ENCODE results near the gene MAMDC2. TPM values are rescaled to one million over a fixed set of nuclear protein-coding genes. Genes with fewer than 3 reads are reported as not detected.

The MAMDC2 gene
- total RNA-seq, 2 donors from 2014 or later, result not detected

DNA sequence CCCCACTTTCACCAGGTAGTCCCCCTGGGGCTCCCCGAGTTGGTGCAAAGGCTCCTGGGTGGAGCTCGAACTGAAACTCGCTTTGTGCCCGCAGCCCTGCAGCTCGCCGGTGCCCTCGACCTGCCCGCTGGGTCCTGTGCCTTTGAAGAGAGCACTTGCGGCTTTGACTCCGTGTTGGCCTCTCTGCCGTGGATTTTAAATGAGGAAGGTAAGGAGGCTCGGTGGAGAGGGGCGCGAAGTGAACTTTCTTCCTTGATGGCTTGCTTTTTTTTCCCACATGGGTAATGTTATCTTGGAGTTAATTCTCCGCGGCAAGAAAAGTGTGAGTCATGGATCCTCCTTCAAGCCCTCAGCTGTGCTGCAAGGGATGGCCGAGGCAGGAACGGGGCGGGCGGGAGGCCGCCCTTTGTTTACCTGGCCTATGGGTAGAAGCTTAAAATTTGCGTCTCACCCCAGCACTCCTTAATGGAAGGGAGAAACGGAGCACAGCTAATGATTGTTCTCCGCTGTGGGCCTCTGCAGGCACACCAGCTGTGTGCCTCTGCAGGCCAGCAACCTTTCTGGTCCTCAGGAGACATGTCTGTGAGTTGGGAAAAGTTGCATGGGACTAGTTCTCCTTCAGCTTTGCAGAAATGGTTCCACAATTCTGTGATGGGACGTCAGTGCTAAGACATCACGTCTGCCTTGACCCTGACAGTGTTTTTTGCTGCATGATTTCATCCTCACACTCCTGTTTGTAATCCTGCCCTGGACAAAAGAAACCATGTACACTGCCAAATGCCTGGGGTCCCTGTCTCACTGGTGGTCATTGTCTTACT is 1.1 kb downstream of the MAMDC2 start:
- DNase-seq (peak in 1 of 2 donors; percentile 9), ATAC-seq (replicated peaks in 1 of 2) (peak in 1 of 2 donors; percentile 42)
- Mint-ChIP-seq H3K4me3 (peak overlapping the region; percentile 55 to 70), H3K36me3 (ENCODE audit: insufficient read depth in 2 of 2) (no peaks in the 10 kb centered on the region), H3K4me1 (ENCODE audit: low read depth) (peaks cover 6% of the 10 kb centered on the region), H3K27me3 (ENCODE audit: low read depth) (peaks cover 52% of the 10 kb centered on the region), H3K9me3 (no peaks in the 10 kb centered on the region), H3K27ac (no peak overlapping the region)

DNA sequence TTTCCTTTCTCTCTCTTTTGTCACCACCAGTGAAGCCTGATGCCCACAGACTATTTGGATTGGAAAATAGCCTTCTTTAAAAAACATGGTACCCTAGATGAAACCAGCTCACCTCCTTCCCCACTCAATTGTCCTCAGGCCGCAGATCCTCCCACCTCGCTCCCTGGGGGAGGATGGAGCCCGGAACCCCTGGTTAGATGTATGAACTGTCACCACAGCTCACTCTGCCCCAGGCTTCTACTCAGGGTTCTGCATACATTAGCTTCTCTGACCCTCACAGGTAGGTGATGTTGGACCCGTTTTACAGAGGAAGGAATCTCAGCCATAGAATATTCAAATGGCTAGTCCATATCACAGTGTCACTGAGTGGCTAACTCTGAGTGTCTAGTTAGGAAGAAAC is 1.8 kb downstream of the MAMDC2 start:
- no peaks in the 10 kb centered on the region for H3K36me3 Mint-ChIP-seq (ENCODE audit: insufficient read depth in 2 of 2)
- H3K4me3 Mint-ChIP-seq, result no peak overlapping the region
- no peaks in the 10 kb centered on the region for H3K9me3 Mint-ChIP-seq
- no peak for DNase-seq
- ATAC-seq (replicated peaks in 1 of 2), result no peak
- H3K27me3 Mint-ChIP-seq (ENCODE audit: low read depth), result peaks cover 49% of the 10 kb centered on the region
- H3K27ac Mint-ChIP-seq, result no peak overlapping the region
- peaks cover 6% of the 10 kb centered on the region for H3K4me1 Mint-ChIP-seq (ENCODE audit: low read depth)

DNA sequence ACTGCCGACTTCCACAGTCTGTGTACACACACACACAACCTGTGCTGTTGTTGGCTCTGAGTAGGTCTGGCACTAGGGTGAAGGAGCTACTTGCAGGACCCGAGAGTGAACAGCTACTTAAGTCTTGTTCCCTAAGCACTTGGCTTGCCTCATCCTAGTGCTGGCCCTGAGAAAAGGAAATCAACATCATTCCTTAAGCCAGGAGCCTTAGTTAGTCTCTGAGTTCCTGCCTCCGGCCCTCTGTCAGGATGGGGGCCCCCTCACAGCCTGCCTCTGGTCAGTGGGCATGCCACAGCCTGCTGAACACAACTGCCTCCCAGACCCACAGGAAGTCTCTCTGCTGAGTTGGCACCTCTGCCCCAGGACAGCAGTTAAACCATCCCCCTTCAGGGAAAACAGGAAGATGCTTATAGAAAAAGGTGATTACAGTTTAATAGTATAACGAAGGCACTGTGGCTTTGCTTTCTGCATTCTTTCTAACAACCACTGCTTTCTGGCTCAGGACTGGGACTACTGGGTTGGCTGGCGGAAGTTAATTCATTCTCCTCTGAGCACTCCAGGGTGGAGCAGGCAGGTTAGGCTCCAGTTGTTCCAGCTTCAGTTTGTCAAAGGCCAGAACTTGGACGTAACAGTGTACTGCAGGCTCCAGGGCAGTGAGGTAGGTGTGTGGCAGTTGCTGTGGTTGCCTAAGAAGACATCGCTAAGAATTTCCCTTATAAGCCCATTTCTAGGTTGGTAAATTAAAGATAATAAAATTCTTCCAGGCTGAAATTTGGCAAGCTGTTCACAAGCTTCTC is 2.8 kb downstream of the MAMDC2 start:
- H3K9me3 Mint-ChIP-seq, result no peaks in the 10 kb centered on the region
- no peak overlapping the region for H3K4me3 Mint-ChIP-seq
- DNase-seq, result no peak
- H3K27ac Mint-ChIP-seq, result no peak overlapping the region
- H3K4me1 Mint-ChIP-seq (ENCODE audit: low read depth), result peaks cover 6% of the 10 kb centered on the region
- H3K36me3 Mint-ChIP-seq (ENCODE audit: insufficient read depth in 2 of 2), result no peaks in the 10 kb centered on the region
- ATAC-seq (replicated peaks in 1 of 2), result no peak
- H3K27me3 Mint-ChIP-seq (ENCODE audit: low read depth), result peaks cover 39% of the 10 kb centered on the region

DNA sequence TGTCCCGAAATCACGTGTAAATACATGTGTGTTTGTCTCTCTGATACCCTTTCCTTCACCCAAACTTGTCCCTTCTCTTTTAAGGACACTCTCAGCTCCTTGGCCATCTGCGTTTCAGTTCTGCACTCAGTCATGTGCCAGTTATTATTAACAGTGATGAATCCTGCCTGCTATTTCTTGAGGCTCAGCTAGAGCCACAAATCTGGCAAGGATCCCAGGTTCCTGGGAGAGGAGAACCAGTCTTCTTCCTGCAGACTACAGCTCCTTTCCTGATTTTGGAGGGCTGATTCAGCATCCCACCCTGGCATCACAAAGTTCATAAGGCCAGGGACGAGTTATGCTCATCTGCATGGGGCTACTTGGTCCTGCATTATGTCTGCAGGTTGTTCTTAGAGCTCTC is 5.6 kb downstream of the MAMDC2 start:
- no peak for ATAC-seq (replicated peaks in 1 of 2)
- DNase-seq, result no peak
- Mint-ChIP-seq H3K27ac (no peak overlapping the region), H3K4me1 (ENCODE audit: low read depth) (peaks cover 6% of the 10 kb centered on the region), H3K9me3 (no peaks in the 10 kb centered on the region), H3K27me3 (ENCODE audit: low read depth) (peaks cover 34% of the 10 kb centered on the region), H3K4me3 (no peak overlapping the region), H3K36me3 (ENCODE audit: insufficient read depth in 2 of 2) (no peaks in the 10 kb centered on the region)

DNA sequence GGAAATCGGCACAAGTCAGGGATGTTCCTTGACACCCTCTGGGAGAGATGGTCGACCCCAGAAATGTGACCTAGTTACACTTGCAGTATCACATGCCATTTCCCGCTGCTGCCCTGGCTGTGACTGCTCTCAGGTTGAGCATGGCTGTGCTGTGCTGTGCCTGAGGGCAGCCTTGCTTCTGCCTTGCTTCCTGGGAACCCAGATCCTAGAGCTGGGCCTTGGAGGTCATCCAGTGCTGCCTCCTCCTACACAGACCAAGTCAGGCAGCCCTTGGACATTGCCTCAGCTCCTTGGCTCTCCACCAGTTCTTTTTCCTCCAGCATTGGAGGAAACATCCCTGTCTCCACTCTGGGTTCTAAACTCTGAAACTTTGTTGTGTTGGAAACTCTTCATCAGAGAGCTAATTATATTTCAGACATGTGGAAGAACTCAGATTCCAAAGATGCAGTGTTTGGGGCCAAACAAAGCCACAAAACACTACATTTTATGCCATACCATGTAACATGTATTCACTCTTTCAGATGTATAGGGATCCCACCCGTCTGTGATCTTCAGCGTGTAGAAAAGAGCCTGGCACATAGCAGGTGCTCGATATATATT is 6.1 kb downstream of the MAMDC2 start:
- H3K36me3 Mint-ChIP-seq (ENCODE audit: insufficient read depth in 2 of 2), result no peaks in the 10 kb centered on the region
- DNase-seq (no peak), ATAC-seq (replicated peaks in 1 of 2) (no peak)
- H3K9me3 Mint-ChIP-seq, result no peaks in the 10 kb centered on the region
- no peak overlapping the region for H3K27ac Mint-ChIP-seq
- peaks cover 1% of the 10 kb centered on the region for H3K4me1 Mint-ChIP-seq (ENCODE audit: low read depth)
- no peak overlapping the region for H3K4me3 Mint-ChIP-seq
- H3K27me3 Mint-ChIP-seq (ENCODE audit: low read depth), result peaks cover 32% of the 10 kb centered on the region

DNA sequence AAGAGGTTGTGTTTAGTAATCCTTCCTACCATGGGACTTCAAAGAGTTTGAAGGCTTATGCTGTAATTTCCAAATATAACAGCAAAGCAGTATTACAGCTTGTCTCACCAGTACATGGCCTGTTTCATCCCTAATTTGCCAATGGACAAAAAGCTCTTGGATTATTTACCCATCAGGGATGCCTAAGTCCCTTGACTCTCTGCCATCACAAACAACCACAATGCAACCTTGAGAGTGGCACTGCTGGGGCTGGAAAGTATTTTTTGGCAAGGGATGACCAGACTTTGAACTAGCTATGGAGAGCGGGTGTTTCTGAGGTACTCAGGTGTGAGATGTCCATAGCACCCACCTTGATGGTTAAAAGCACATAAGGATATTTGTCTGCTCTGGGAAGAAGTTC is 9.1 kb downstream of the MAMDC2 start:
- Mint-ChIP-seq H3K4me3 (no peak overlapping the region), H3K27ac (no peak overlapping the region), H3K27me3 (ENCODE audit: low read depth) (peaks cover 21% of the 10 kb centered on the region), H3K9me3 (no peaks in the 10 kb centered on the region), H3K36me3 (ENCODE audit: insufficient read depth in 2 of 2) (no peaks in the 10 kb centered on the region), H3K4me1 (ENCODE audit: low read depth) (no peaks in the 10 kb centered on the region)
- no peak for DNase-seq
- no peak for ATAC-seq (replicated peaks in 1 of 2)

DNA sequence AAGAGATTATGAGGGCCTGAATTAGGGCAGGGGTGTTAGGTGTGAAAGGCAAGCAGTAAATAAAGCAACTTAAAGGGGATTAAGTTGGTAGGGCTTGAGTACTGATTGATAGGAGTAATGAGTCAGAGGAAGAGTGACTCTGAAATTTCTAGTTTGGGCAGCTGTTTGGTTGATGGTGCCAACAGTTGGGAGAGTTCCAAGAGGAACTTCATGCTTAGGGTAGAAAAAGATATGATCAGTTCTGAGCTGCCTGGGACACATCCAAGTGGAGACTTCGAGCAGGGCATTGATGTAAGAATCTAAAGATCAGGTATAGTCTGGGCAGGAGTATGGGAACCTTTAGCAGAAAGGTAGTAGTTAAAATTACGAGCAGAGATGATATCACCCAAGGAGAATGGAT is 10.2 kb downstream of the MAMDC2 start:
- Mint-ChIP-seq H3K27me3 (ENCODE audit: low read depth) (peaks cover 16% of the 10 kb centered on the region), H3K36me3 (ENCODE audit: insufficient read depth in 2 of 2) (no peaks in the 10 kb centered on the region), H3K27ac (no peak overlapping the region), H3K4me3 (no peak overlapping the region), H3K4me1 (ENCODE audit: low read depth) (no peaks in the 10 kb centered on the region), H3K9me3 (no peaks in the 10 kb centered on the region)
- DNase-seq (no peak), ATAC-seq (replicated peaks in 1 of 2) (no peak)

DNA sequence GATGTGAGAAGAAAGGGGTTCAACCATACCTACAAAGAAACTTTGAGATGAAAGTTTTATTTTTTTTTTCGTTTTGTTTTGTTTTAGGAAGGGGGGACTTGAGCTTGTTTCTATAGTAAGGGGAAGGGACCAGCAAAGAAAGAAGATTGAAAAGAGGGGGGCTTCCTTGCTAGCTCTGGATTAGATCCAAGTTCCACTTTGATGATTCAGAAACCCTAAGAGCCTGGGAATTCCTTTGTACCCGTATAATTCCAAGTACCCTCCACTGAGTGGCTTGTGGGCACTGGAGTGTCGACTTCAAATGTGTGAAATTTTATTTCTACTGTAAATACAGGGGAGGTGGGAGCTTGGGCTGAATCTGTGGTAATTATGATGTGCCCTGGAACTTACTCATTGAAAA is 10.9 kb downstream of the MAMDC2 start:
- DNase-seq, result no peak
- Mint-ChIP-seq H3K27me3 (ENCODE audit: low read depth) (peaks cover 19% of the 10 kb centered on the region), H3K9me3 (no peaks in the 10 kb centered on the region), H3K4me1 (ENCODE audit: low read depth) (no peaks in the 10 kb centered on the region), H3K4me3 (no peak overlapping the region), H3K27ac (no peak overlapping the region), H3K36me3 (ENCODE audit: insufficient read depth in 2 of 2) (no peaks in the 10 kb centered on the region)
- ATAC-seq (replicated peaks in 1 of 2), result no peak

DNA sequence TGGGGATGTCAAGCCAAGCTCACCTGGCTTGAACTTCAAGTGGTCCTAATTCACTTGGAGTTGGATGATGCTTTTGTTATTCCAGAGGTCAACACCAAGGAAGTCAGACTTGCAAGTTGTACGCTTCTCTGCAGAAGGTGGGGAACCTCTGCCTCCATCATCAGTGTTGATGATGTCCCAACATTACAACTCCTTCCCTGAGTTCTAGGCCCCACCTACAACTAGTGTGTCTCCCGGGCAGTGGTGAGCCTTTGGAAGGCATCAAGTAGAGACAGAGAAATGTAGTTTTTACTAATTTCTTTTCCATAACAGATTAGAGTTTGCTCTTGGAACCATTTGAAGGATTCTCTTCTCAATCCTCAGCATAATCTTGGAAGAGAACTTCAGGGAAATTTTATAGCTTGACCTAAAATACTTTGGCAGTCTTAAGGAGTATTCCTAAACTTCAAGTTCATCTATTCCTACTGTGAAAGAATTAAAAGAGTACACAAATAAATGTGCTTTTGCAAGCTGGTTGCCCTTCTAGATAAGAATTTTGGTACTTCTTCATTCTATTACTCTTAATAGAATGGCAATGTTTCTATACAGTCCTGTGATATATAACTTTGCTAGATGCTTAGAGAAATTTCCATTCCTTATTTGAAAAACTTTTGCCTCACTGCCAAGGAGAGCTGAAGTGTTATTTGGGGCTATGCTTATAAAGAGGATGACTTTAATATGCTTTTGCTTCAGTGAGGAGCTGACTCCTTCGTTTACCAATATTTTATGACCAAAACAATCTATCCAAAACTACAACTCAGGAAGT is 12.0 kb downstream of the MAMDC2 start:
- H3K27me3 Mint-ChIP-seq (ENCODE audit: low read depth), result peaks cover 21% of the 10 kb centered on the region
- no peak overlapping the region for H3K4me3 Mint-ChIP-seq
- no peak overlapping the region for H3K27ac Mint-ChIP-seq
- DNase-seq (no peak), ATAC-seq (replicated peaks in 1 of 2) (no peak)
- H3K4me1 Mint-ChIP-seq (ENCODE audit: low read depth), result no peaks in the 10 kb centered on the region
- H3K36me3 Mint-ChIP-seq (ENCODE audit: insufficient read depth in 2 of 2), result no peaks in the 10 kb centered on the region
- no peaks in the 10 kb centered on the region for H3K9me3 Mint-ChIP-seq

DNA sequence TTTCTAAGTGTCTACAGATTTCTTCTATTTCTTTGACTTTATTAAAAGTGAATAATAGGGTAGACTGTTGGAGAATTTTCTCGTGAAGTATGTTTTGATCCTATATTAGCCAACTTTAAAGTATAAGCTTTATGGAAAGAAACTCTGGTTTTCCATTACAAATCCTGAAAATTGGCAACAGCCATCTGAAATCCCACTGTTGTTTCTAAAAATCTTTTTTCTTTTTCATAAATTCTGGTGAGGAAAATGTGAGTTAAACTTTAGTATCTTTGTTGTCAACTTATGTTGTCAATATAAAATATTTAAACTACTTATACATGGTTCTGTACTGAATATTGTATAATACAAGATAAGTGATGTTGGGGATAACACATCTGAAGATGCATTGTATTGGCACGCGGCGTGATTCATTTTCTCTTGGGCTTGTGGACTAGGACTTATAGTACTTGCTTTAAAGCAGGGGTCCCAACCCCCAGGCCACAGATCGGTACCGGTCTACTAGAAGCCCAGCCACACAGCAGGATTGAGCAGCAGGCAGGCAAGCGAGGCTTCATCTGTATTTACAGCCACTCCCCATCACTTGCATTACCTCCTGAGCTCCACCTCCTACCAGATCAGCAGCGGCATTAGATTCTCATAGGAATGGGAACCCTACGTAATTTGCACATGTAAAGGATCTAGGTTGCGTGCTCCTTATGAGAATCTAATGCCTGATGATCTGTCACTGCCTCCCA is 12.7 kb downstream of the MAMDC2 start:
- ATAC-seq (replicated peaks in 1 of 2) (no peak), DNase-seq (no peak)
- Mint-ChIP-seq H3K4me3 (no peak overlapping the region), H3K4me1 (ENCODE audit: low read depth) (no peaks in the 10 kb centered on the region), H3K36me3 (ENCODE audit: insufficient read depth in 2 of 2) (no peaks in the 10 kb centered on the region), H3K27me3 (ENCODE audit: low read depth) (peaks cover 21% of the 10 kb centered on the region), H3K27ac (no peak overlapping the region), H3K9me3 (no peaks in the 10 kb centered on the region)

DNA sequence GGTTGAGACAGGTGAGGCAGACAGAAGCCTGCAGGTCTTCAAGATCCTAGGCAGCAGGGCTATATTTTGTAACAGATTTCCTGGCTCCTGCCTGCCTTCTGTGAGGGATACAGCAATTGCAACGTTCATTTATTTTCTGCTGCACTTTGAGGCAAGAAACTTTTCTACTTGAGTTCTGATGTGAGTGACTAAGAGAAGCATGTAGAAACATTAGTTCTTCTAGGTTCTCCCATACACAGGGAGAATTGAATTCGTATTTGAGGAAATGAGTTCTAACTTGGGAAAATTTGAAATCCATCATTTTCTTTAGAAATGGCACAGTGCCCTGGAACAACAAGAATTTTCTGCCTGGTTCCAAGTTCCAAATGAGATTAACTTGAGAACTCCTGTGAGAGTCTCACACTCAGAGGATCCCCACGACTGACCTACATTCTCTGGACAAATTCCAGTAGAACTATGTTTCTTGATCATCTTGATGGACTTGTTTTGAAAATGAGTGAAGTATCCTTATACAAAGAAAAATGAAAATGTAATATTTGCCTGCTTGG is 15.0 kb downstream of the MAMDC2 start:
- DNase-seq, result no peak
- Mint-ChIP-seq H3K36me3 (ENCODE audit: insufficient read depth in 2 of 2) (no peaks in the 10 kb centered on the region), H3K27me3 (ENCODE audit: low read depth) (peaks cover 15% of the 10 kb centered on the region), H3K4me3 (no peak overlapping the region), H3K27ac (no peak overlapping the region), H3K9me3 (no peaks in the 10 kb centered on the region), H3K4me1 (ENCODE audit: low read depth) (no peaks in the 10 kb centered on the region)
- no peak for ATAC-seq (replicated peaks in 1 of 2)
